NCI-H128 (cell line): ENCODE data around the gene C1orf74.

Experiments
- DNase-seq: peaks from one replicate; lab custom pipeline; 2025; ENCODE audit not compliant: unreplicated experiment; lab: John Stamatoyannopoulos, UW

Gene C1orf74

GRCh38 chr1:209747580-209748262 is 36.6 kb downstream of the C1orf74 start:
- DNase-seq = no peak

GRCh38 chr1:209746451-209747165 is 37.8 kb downstream of the C1orf74 start:
- DNase-seq = no peak

GRCh38 chr1:209743145-209743482 is 41.2 kb downstream of the C1orf74 start:
- no peak for DNase-seq

GRCh38 chr1:209742409-209743144 is 41.8 kb downstream of the C1orf74 start:
- DNase-seq = no peak

GRCh38 chr1:209741889-209742288 is 42.5 kb downstream of the C1orf74 start:
- DNase-seq = no peak

GRCh38 chr1:209741193-209741592 is 43.2 kb downstream of the C1orf74 start:
- no peak for DNase-seq

GRCh38 chr1:209738270-209738669 is 46.1 kb downstream of the C1orf74 start:
- DNase-seq = no peak

GRCh38 chr1:209737118-209737505 is 47.2 kb downstream of the C1orf74 start:
- no peak for DNase-seq

GRCh38 chr1:209736490-209737117 is 47.8 kb downstream of the C1orf74 start:
- DNase-seq = no peak

GRCh38 chr1:209733409-209734192 is 50.8 kb downstream of the C1orf74 start:
- no peak for DNase-seq

- DNase-seq = no peak
These were observed 51.6 kb downstream of the C1orf74 start for GRCh38 chr1:209732725-209733124.

GRCh38 chr1:209729436-209729835 is 54.9 kb downstream of the C1orf74 start:
- no peak for DNase-seq
